ENCODE data around the gene XRCC3.
"Not testable (repeated sequence)": the region's sequence is repeated elsewhere in the genome, so short reads cannot be mapped to it uniquely, and the experiment has no call there.

XRCC3 gene

GRCh38 chr14:103659631-103660030 is 55.6 kb downstream of the XRCC3 start:
- DNase-seq: no peak

GRCh38 chr14:103657471-103657870 is 57.8 kb downstream of the XRCC3 start:
- DNase-seq: no peak

- DNase-seq: no peak
Measured at GRCh38 chr14:103656756-103657133, 58.5 kb downstream of the XRCC3 start.

- DNase-seq: no peak
Measured at GRCh38 chr14:103656031-103656755, 59.1 kb downstream of the XRCC3 start.

- no peak for DNase-seq
Measured at GRCh38 chr14:103654619-103655018, 60.6 kb downstream of the XRCC3 start.

- no peak for DNase-seq
Measured at GRCh38 chr14:103653805-103654204, 61.4 kb downstream of the XRCC3 start.

- not testable (repeated sequence) for DNase-seq
Measured at GRCh38 chr14:103653336-103653735, 61.9 kb downstream of the XRCC3 start.

GRCh38 chr14:103652806-103653205 is 62.4 kb downstream of the XRCC3 start:
- DNase-seq: no peak

- no peak for DNase-seq
Measured at GRCh38 chr14:103651585-103651984, 63.7 kb downstream of the XRCC3 start.

GRCh38 chr14:103650213-103650612 is 65.0 kb downstream of the XRCC3 start:
- no peak for DNase-seq

GRCh38 chr14:103649001-103649400 is 66.2 kb downstream of the XRCC3 start:
- no peak for DNase-seq

Data from activated CD4-positive, alpha-beta T cell treated with anti-CD3 and anti-CD28 coated beads for 4 hours (primary cell).